IPS-NIHi7 (cell line): ENCODE results near the gene CDC42EP4.
"Not testable (repeated sequence)": the region's sequence is repeated elsewhere in the genome, so short reads cannot be mapped to it uniquely, and the experiment has no call there.

Experiments used
- DNase-seq: peaks from one replicate; pipeline ENCODE4 v3.0.0; 2012; ENCODE audit warnings: mixed read lengths; ENCODE audit errors: extremely low spot score

CDC42EP4 gene

GRCh38 chr17:73343168-73343634, 31.4 kb upstream of the CDC42EP4 start:
- DNase-seq: peak; percentile 78

GRCh38 chr17:73342541-73343167, 30.9 kb upstream of the CDC42EP4 start:
- no peak for DNase-seq

DNA sequence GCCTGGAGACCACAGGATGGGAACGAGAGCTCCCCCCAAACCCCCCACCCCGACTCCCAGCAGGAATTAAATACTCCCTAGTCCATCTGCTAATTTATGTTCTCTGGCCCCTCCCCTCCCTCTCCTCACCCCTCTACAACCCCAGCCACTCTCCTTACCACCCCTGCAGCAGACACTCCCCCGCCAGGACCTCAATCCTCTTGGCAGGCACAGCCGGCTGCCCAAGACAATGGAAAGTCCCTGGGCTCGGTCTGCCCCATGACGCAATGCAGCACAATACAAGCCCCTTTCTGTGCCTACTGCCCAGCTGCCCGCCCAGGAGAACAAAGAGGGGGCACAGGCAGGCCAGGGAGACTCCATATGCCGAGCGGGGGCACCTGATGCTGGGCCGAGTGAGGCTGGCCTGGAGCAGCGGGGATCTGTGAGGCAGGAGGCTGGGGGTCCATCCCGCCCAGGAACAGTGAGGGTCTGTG, 30.3 kb upstream of the CDC42EP4 start:
- DNase-seq: peak; percentile 89

DNA sequence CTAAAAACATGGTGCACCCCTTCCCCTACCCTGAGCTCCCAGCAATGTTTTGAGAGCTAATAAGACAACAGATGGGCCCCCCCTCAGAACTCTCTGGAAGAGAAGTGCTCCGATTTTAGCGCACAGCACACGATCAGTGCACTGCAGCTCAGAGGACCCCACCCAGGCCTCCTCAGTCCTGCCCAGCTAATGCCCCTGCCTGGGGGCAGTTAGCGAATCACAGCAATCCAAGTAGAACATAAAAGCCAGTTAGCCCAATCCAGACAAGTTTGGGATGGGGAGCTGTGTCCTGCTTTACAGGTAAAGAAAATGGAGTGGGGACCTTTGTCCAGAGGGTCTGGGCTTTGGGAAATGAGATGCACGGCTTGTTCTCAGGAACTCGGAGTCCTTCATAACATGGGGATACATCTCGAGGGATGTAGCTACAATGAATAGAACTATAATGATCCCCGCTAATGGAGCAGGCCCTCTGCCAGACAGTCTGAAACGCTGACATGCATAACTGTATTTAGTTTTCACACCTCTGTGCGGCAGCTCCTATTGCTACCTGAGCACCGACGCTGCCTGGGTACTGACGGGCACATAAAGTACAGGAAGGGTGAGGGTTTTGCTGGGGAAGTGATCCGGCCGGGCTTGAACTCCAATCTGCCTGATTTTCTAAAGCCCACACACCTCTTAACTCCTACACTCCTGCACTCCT, 29.7 kb upstream of the CDC42EP4 start:
- DNase-seq: no peak

GRCh38 chr17:73340093-73340596, 28.3 kb upstream of the CDC42EP4 start:
- DNase-seq: no peak

GRCh38 chr17:73338566-73339197, 26.9 kb upstream of the CDC42EP4 start:
- no peak for DNase-seq

DNA sequence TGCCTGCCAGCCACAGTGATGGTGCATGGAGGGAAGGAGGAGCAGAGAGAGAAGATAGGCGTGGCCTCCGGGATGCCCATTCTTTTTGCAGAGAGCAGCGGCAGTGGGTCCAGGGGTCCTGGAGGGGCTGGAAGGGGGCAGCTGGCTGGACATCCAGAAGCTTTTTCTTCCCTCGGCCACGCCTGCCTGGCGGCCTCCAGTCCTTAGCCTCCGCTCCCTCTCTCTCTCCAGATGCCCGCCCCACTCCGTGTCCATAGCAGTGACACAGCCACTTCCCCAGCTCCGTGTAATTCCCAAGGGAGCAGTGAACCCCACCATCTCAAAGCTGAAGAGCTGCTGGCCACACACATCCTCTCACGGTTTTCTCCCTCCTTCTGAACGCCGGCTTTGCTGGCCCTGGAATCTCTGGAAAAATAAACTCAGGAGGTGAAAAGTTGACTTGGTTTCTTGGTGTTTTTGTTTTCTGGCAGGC, 26.3 kb upstream of the CDC42EP4 start:
- no peak for DNase-seq

DNA sequence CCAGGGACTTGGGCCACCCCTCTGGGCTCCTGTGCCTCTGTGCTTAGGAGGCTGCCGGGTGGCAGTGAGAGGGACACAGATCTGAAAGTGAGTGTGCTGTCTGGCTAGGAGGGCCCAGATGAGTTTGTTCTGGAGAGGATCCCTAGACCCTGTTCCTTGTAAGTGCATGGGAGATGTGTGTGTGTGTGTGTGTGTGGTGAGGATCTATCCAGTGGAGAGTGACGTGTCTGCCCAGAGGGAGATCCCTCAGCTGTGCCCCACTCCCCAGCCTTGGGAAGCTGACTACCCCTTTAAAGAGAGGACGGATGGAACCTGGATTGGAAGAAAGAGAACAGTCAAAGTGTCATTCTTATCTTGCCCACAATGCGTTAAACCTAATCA, 25.5 kb upstream of the CDC42EP4 start:
- no peak for DNase-seq

DNA sequence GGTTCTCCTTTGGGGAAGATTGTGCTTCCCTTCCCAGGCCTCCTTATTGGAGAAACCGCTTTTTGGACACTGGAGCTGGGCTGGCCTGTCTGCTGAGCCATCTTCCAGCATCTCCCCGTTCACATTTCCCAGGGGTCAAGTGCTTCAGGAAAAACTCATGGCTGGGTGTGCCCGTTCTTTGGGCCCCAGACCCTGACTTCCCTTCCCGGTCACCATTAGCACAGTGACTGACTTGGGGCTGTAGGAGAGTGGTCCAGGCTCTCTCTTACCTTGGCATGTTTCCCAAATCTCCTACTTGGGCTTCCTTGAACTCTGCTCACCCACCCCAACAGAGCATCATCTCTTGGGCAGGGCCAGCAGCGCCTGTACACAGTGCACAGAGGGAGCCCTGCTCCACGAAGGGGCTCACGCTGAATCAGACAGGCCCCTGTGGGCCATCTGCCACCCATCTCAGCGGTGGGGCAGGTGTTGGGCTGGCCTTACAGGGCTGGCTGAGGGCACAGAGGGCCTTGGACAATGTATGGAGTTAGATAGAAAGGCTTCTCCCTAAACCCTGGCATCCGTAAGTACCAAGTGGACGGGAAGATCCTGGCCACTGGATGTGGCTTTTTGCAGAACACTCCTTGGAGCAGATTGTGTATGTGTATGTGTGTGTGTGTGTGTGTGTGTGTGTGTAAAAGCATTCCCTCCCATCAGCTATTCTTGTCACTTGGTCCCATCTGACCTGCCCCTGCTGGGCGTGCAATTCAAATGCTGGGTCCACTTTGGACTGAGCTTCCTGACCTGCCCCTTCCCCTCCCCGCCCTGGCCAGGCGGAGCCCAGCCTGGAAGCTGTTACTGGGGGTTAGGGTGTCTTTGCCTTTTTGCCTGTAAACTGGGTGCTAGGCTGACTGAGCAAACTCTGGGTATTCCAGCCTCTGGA, 24.9 kb upstream of the CDC42EP4 start:
- DNase-seq: no peak

GRCh38 chr17:73335591-73336407, 24.0 kb upstream of the CDC42EP4 start:
- DNase-seq: no peak

- no peak for DNase-seq
Measured at GRCh38 chr17:73334771-73335513, 23.1 kb upstream of the CDC42EP4 start.

DNA sequence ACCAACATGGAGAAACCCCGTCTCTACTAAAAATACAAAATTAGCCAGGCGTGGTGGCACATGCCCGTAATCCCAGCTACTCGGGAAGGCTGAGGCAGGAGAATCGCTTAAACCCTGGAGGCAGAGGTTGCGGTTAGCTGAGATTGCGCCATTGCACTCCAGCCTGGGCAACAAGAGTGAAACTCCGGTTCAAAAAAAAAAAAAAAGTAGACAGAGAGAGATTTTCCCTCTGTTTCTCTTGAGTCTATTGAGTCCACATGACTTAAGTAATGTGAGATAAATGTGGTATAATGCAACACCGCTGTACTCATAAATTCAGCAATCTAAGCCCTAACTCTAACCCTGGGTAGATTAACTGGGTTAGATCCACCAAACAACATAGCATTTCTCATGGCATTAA, 21.6 kb upstream of the CDC42EP4 start:
- DNase-seq: not testable (repeated sequence)

GRCh38 chr17:73331060-73331459, 19.3 kb upstream of the CDC42EP4 start:
- no peak for DNase-seq

DNA sequence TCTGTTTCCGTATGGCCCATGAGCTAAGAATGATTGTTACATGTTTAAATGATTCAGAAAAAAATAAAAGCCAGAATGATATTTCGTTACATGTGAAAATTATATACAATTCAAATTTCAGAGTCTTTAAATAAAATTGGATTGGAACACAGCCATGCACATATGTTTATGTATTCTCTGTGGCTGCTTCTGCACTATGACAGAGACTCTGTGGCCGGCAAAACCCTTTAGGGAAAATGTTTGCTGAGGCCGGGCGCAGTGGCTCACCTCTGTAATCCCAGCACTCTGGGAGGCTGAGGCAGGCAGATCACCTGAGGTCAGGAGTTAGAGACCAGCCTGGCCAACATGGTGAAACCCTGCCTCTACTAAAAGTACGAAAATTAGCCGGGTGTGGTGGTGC, 15.9 kb upstream of the CDC42EP4 start:
- no peak for DNase-seq

GRCh38 chr17:73325527-73325842, 13.7 kb upstream of the CDC42EP4 start:
- no peak for DNase-seq

DNA sequence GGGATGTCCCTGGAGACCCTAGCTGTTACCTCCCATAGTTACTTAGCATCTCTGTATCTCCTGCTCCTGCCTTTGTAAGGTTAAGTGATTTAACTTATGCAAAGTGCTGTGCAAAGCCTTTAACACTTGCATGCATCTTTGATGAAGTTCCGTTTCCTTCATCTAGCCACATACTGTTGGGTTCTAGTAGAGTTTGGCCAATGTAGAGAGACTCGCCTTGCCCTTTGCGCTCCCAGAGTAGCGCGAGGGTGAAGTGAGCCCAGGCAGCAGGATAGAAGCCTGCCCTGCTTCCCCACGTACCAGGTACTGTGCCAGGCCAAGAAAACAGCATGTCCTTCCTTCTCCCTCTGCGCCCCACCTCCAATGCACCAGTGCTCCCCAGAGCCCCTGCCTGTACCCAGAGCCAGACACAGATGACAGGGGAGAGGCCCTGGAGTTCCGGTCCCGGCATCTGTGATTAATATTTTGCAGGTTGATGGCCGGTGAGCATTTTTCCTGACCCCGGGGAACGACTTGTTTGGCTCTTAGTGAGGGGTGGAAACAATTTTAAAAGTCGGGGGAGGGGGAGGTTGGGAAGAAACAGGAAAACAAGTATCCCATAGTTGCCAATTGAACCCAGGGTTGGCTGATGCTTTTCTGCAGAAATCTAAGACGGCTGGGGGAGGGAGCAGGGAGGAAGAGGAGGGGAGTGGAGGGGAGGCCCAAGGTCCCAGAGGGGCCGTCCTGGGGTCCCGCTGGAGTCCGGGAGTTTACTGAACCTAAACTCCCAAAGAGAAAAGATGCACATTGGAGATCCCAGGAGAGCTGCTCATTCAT, 13.1 kb upstream of the CDC42EP4 start:
- DNase-seq: no peak

- no peak for DNase-seq
Measured at GRCh38 chr17:73324160-73324475, 12.3 kb upstream of the CDC42EP4 start.

DNA sequence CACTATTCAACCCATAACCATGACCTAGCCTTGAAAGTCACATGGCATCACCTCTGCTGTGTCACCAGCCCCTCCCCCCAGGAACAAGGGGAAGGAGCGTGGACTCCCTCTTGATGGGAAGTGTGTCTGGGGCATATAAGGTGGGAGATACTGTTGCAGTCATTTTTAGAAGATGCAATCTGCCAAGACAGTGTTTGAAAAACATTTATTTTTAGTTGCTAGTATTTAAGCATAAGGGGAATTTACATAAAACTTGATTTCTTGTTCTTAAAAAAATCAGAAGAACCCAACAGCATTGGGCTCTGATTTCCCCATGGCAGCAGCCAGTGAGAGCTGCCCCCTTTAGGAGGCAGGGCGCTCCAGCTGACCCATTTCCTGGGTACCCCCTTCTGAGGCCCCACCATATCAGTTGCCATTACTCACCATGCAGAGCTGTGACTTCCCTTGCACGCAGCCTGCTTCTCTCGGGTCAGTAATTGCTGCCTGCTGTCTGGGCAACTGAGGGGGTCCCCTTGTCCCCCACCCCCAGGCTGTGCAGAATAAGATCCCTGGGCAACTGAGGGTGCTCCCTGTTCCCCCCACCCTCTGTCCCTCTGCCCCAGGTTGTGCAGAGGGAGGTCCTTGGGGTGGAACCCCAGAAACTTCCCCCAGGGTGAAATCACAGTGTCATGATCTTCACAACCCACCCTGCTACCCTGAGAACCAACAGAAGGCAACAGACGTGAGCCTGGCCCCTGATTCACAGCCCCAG, 11.8 kb upstream of the CDC42EP4 start:
- DNase-seq: no peak
